Muscle of leg (tissue), 11 donors: ENCODE data around the gene FAM50B. TPM values are rescaled to one million over a fixed set of nuclear protein-coding genes. Genes with fewer than 3 reads are reported as not detected.
"Not testable (repeated sequence)": the region's sequence is repeated elsewhere in the genome, so short reads cannot be mapped to it uniquely, and the experiment has no call there.

Experiments used
- DNase-seq: peaks from one replicate; pipeline ENCODE4 v3.0.0; 2013
- H3K27ac ChIP-seq: one replicate; pipeline ENCODE4 v1.5.1; 2013; ENCODE audit warnings: mild to moderate bottlenecking, low read length, control low read depth
- H3K27me3 ChIP-seq: one replicate; pipeline ENCODE4 v1.6.1; 2013; ENCODE audit warnings: low read length; ENCODE audit not compliant: control insufficient read depth, insufficient read depth
- H3K36me3 ChIP-seq: one replicate; pipeline ENCODE4 v1.6.1; 2013; ENCODE audit warnings: low read length; ENCODE audit not compliant: control insufficient read depth, insufficient read depth
- H3K4me1 ChIP-seq: one replicate; pipeline ENCODE4 v1.6.1; 2013; ENCODE audit warnings: low read length; ENCODE audit not compliant: control insufficient read depth, insufficient read depth
- H3K4me3 ChIP-seq: one replicate; pipeline ENCODE4 v1.5.1; 2013; ENCODE audit warnings: low read length, control low read depth
- H3K9me3 ChIP-seq: replicated peaks from 2 replicates; pipeline ENCODE4 v1.6.1; 2013; ENCODE audit warnings: low read depth, low read length; ENCODE audit not compliant: control insufficient read depth
- WGBS: methylation state at CpG from one replicate; pipeline ENCODE4 v1.1.5; 2013; ENCODE audit warnings: missing lambda C conversion rate; ENCODE audit not compliant: insufficient coverage; 5-methylcytosine and 5-hydroxymethylcytosine counted together
- polyA plus RNA-seq, 8 donors: library from polyadenylated mRNA; unstranded; fragments of 120-200 nt; gene quantifications; one replicate each; pipeline versions ENCODE4 v1.2.1 to v1.2.3, GENCODE V29; 2013; ENCODE audit warnings: inconsistent platforms in 1 of 8, low replicate concordance in 1 of 8; ENCODE audit not compliant: insufficient read length in 8 of 8, insufficient read depth in 1 of 8
- total RNA-seq: library from RNA; stranded (reverse); fragments of 120-200 nt; gene quantifications from one replicate; pipeline ENCODE4 v1.2.4, GENCODE V29; 2013

The FAM50B gene
- total and polyA plus RNA-seq, 9 donors, result 5.6 to 8.9 (median 7.4) TPM

DNA sequence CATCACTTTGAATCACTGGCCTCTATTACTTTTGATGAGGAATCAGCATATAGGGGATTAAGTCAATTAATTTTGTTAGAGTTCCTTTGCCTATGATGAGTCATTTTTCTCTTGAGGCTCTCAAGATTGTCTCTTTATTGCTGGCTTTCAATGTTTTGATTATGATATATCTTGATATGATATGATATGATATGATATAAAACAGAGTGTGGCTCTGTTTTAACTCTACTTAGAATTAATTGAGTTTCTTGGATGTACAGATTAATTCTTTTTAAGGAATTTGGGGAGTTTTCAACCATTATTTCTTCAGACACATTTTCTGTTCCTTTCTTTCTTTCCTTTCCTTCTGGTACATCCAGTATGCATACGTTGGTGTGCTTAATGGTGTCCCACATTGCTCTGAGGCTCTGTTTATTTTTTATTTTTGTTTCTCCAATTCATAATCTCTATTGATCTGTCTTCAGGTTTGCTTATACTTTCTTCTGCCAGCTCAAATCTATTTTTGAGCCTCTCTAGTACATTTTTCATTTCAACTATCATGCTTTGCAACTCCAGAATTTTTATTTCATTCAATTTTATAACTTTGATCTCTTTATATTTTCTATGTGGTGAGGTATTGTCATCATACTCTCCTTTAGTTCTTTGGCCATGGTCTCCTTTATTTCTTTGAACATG, 10.8 kb downstream of the FAM50B start:
- H3K27ac ChIP-seq, result no peak overlapping the region
- no peaks in the 10 kb centered on the region for H3K4me1 ChIP-seq
- WGBS, result no CpG with 5 or more reads among the region's 1 CpG
- no peak for DNase-seq
- no peaks in the 10 kb centered on the region for H3K36me3 ChIP-seq
- no peak overlapping the region for H3K4me3 ChIP-seq
- no peaks in the 10 kb centered on the region for H3K9me3 ChIP-seq
- H3K27me3 ChIP-seq, result no peaks in the 10 kb centered on the region

DNA sequence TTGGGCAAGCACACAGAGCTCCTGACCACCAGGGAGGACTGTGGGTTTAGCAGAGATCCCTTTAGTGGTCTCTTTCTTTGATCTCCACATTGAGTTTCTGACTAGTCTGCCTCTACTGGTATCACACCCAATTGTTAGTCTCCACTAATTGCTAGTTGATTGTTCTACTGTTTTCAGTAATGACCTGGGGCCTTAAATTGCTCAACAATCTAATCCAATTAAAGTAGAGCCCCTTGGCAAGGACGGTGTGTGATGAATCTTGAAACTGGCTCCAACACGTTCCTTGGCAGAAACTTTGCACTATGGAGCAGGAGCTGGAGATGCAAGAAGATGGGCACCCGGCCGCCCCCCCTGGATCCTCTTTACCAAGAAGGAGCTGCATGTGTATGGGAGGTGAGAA, 12.3 kb downstream of the FAM50B start:
- no peak for DNase-seq
- 20% methylated on average over 1 of the region's 4 CpGs for WGBS
- Histone ChIP-seq H3K27me3 (no peaks in the 10 kb centered on the region), H3K27ac (no peak overlapping the region), H3K36me3 (no peaks in the 10 kb centered on the region), H3K4me1 (no peaks in the 10 kb centered on the region), H3K4me3 (no peak overlapping the region), H3K9me3 (no peaks in the 10 kb centered on the region)

DNA sequence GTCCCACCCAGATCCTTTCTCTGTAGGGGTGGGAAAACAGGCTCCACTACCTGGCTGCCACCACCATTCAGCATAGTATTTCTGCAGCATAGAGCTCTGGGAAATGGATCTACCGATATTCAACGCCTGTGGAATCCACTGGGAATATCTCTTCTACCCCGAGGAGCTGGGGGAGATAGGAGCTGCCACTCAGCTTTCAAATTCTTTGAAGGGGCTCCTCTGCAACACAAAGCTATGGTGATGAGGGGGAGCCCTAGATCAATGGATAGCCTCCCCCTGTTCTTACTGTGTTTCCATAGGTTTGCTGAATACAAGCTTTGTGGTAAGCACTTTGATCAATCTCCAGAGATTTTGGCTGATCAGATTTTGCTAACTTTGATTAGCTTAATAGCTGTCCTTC, 12.9 kb downstream of the FAM50B start:
- H3K4me1 ChIP-seq, result no peaks in the 10 kb centered on the region
- WGBS, result 67% methylated on average over 2 of the region's 3 CpGs
- no peaks in the 10 kb centered on the region for H3K9me3 ChIP-seq
- H3K27me3 ChIP-seq, result no peaks in the 10 kb centered on the region
- no peak for DNase-seq
- H3K36me3 ChIP-seq, result no peaks in the 10 kb centered on the region
- no peak overlapping the region for H3K27ac ChIP-seq
- no peak overlapping the region for H3K4me3 ChIP-seq

DNA sequence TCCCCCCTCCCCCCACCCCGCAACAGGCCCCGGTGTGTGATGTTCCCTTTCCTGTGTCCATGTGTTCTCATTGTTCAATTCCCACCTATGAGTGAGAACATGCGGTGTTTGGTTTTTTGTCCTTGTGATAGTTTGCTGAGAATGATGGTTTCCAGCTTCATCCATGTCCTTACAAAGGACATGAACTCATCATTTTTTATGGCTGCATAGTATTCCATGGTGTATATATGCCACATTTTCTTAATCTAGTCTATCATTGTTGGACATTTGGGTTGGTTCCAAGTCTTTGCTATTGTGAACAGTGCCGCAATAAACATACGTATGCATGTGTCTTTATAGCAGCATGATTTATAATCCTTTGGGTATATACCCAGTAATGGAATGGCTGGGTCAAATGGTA, 14.1 kb downstream of the FAM50B start:
- not testable (repeated sequence) for H3K36me3 ChIP-seq, H3K9me3 ChIP-seq, H3K27ac ChIP-seq, DNase-seq, H3K4me3 ChIP-seq, H3K27me3 ChIP-seq, H3K4me1 ChIP-seq
- no CpG with 5 or more reads among the region's 5 CpGs for WGBS

DNA sequence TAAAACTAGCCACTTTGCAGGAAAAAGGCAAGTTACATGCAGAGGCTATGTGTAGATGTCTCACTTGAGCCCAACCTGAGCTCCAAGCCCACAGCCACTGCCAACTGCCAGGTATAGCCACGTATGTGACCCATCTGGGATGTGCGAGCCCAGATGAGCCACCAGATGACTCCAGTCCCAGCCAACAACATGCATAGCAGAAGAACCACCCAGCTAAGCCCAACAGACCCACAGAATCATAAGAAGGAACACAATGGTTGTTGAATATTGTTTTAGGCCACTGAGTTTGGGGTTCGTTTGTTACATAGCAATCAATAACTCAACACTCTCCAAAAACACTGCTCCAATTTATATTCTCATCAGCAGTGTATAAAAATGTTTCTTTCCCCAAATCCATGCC, 16.3 kb downstream of the FAM50B start:
- H3K4me3 ChIP-seq, result no peak overlapping the region
- H3K9me3 ChIP-seq, result no peaks in the 10 kb centered on the region
- DNase-seq, result no peak
- peaks cover 9% of the 10 kb centered on the region for H3K4me1 ChIP-seq
- H3K27me3 ChIP-seq, result no peaks in the 10 kb centered on the region
- H3K36me3 ChIP-seq, result no peaks in the 10 kb centered on the region
- WGBS, result 86% methylated on average over 1 of the region's 3 CpGs
- H3K27ac ChIP-seq, result no peak overlapping the region

DNA sequence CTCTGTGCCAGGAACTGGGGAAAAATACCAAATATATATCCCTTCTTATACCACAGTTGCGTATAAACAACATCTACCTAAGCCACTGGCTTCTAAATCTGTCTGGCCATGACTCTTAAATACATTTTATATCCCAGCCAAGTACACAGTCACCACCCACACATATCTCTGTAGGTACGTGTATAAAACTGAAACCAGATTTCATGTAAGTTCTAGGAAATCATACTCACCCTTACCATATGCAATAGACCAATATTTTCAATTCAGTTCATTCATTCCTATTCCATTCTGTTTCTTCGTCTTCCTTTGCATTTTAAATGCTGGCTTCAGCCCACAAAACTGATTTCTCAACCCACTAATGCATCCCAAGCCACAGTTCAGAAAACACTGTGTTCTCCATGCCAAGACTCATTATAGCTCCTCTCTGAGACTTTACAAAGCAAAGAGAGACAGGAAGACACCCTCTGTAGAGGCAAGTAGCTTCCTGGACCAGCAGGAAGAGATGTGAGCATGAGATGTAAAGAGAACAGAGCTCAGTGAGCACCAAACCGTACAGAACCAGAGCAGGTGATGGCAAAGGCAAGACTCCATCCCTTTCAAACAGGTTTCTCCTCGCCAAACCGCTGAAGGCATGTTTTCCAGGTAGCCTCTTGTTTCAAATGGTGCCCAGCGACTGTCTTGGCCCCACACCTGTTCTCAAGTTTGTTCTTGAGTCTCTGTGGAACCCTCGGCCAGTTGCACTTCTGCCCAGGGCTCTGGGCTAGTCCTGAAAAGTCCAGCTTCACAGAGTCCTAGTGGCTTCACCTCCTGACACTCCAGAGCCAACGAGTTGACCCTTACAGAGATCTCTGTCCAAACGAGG, 18.7 kb downstream of the FAM50B start:
- H3K4me3 ChIP-seq, result no peak overlapping the region
- 74% methylated on average over 7 of the region's 10 CpGs for WGBS
- H3K27me3 ChIP-seq, result no peaks in the 10 kb centered on the region
- H3K9me3 ChIP-seq, result no peaks in the 10 kb centered on the region
- DNase-seq, result peak; percentile 45
- peaks cover 9% of the 10 kb centered on the region for H3K4me1 ChIP-seq
- no peaks in the 10 kb centered on the region for H3K36me3 ChIP-seq
- H3K27ac ChIP-seq, result peak overlapping the region; percentile 11

DNA sequence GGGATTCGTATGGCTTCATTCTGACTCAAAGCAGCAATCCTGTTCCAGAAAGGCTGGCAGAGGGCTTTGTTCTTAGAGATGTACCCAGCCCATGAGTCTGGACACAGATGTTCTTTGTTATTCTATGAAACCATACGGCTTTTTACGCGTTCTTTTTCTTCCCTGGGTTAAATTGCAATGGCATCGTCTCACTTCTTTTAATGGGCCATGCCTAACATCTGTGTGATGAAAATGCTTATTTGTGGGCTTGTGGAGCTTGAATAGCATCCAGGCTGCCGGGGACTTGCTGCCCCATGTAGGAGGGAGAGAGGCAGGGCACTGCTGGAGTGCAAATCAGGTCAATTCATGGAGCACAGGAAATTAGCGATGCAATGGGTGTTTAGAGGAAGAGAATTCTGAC, 19.4 kb downstream of the FAM50B start:
- no peaks in the 10 kb centered on the region for H3K36me3 ChIP-seq
- DNase-seq, result peak; percentile 80
- H3K4me3 ChIP-seq, result no peak overlapping the region
- 48% methylated on average over 6 of the region's 7 CpGs for WGBS
- peaks cover 9% of the 10 kb centered on the region for H3K4me1 ChIP-seq
- H3K27me3 ChIP-seq, result no peaks in the 10 kb centered on the region
- H3K27ac ChIP-seq, result peak overlapping the region; percentile 11
- no peaks in the 10 kb centered on the region for H3K9me3 ChIP-seq

DNA sequence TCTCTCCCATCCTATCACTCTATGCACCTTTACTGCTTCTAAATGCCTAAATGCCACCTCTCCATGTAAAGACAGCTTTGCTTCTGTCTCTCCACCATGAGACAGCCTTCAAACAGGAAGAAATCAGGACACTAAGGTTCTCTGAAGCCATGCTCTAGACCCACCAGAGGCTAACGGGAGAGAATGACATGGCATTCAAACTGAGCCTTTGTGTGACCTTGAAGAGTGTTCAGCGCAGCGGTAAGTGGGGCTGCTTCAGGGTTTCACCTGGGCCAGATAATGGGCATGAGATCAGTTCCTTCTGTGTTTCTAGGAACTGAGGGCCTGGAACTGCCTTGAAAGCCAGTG, 20.1 kb downstream of the FAM50B start:
- DNase-seq, result no peak
- 97% methylated on average over 3 of the region's 3 CpGs for WGBS

DNA sequence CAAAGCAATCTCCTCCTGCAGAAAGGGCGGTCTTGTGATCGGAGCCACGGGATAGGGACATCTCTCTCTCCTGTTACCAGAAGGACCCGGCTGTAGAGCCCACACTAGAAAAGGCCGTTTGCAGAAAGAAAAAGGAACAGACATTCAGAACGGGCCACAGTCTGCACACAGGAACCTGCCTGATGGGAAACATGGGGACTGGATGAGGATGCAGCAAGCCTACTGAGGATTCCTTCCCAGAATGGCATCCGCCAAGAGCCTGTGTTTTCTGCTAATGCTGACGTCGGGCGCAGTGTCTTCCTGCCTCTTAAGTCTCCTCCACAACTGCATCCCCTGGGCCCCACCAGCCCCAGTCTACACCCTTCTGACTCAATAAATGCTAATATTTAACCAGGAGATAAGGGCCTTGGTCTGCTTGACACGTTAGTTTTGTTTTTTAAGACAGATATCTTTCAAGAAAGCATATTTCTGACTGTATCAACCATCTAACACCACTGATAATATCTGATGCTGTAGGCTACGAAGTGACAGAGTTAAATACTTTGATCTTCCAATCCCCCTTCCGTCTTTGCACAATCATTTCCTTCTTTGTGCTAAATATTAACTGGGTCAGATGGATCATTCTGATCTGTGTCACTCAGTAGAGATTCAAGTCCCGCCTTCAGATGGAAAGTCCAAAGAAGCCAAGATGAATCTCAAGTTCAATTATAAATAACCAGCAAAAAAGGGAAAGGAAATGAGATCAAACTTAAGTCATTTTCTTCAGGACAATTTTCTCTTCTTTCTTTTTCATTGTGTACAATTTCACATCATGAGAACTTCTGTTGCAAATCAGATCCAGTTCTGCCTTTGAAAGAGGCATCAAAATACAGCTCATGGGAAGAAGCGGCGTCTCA, 20.7 kb downstream of the FAM50B start:
- Histone ChIP-seq H3K27me3 (no peaks in the 10 kb centered on the region), H3K4me1 (peaks cover 9% of the 10 kb centered on the region), H3K4me3 (no peak overlapping the region), H3K9me3 (no peaks in the 10 kb centered on the region), H3K36me3 (no peaks in the 10 kb centered on the region), H3K27ac (no peak overlapping the region)
- DNase-seq, result no peak
- 87% methylated on average over 7 of the region's 16 CpGs for WGBS

More for the DNA sequence above, 20.1 kb downstream of the FAM50B start:
- Histone ChIP-seq H3K36me3 (no peaks in the 10 kb centered on the region), H3K9me3 (no peaks in the 10 kb centered on the region), H3K27ac (no peak overlapping the region), H3K27me3 (no peaks in the 10 kb centered on the region), H3K4me3 (no peak overlapping the region), H3K4me1 (peaks cover 9% of the 10 kb centered on the region)

DNA sequence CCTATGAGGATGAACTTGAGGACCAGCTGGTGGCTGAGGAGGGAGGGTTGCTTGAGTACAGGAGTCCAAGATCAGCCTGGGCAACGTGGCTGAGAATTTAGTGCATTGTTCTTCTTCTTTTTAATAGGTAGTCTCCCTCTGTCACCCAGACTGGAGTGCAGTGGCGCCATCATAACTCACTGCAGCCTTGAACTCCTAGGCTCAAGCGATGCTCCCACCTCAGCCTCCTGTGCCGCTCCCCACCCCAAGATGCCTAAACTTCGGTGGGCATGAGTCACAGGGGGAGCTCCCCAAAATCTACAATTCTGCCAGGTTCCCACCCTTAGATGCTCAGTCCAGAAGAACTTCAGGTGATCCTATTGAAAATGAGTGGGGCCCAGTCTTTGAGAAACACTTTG, 21.4 kb downstream of the FAM50B start:
- Histone ChIP-seq H3K36me3 (no peaks in the 10 kb centered on the region), H3K4me1 (peaks cover 9% of the 10 kb centered on the region), H3K4me3 (no peak overlapping the region), H3K27me3 (no peaks in the 10 kb centered on the region), H3K9me3 (no peaks in the 10 kb centered on the region), H3K27ac (no peak overlapping the region)
- DNase-seq, result no peak
- 95% methylated on average over 4 of the region's 5 CpGs for WGBS
